Coronary artery (tissue), 2 donors: ENCODE results near the gene RPS6KA4.

Experiments
- DNase-seq: peaks from one replicate; pipeline ENCODE4 v3.0.0-alpha.2; 2017; ENCODE audit warnings: low spot score
- H3K27ac ChIP-seq, 2 donors: fragments of 200-600 bp; sonication (generic); one replicate each; pipeline ENCODE4 v1.5.1; 2016 to 2019
- H3K4me3 ChIP-seq: fragments of 200-600 bp; sonication (generic); 2 replicates; pipeline ENCODE4 v1.5.1; 2016; ENCODE audit warnings: mild to moderate bottlenecking, moderate library complexity
- TF ChIP-seq, protein P1 (sequence below): fragments of 200-600 bp; sonication (generic); IDR thresholded peaks from one replicate; pipeline ENCODE4 v1.5.1; 2019; ENCODE audit warnings: antibody characterized with exemption

The RPS6KA4 gene

DNA sequence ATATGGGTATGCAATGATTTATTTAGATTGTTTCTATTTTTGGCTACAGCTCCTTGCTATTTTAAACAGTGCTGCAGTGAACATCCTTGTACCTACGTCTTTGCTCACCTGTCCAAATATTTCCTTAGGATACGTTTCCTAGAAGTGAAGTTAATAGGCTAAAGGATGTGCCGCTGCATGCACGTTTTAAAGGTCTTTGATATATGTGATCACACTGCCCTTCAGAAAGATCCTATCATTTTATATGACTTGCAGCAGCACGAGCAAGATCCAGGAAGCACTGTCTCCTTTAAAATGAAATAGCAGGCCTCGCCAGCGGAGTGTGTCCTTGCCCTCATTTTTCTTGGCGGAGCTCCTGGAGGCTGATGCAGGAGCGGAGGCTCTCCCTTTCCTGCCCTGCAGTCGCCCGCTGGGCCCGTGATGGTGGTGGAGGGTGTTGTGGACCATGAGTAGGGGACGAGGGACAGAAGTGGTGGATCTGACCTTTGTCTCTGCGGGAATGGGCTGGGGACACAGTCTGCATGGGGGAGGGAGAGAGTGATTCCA is 19.4 kb downstream of the RPS6KA4 start:
- TF ChIP-seq, protein P1, sequence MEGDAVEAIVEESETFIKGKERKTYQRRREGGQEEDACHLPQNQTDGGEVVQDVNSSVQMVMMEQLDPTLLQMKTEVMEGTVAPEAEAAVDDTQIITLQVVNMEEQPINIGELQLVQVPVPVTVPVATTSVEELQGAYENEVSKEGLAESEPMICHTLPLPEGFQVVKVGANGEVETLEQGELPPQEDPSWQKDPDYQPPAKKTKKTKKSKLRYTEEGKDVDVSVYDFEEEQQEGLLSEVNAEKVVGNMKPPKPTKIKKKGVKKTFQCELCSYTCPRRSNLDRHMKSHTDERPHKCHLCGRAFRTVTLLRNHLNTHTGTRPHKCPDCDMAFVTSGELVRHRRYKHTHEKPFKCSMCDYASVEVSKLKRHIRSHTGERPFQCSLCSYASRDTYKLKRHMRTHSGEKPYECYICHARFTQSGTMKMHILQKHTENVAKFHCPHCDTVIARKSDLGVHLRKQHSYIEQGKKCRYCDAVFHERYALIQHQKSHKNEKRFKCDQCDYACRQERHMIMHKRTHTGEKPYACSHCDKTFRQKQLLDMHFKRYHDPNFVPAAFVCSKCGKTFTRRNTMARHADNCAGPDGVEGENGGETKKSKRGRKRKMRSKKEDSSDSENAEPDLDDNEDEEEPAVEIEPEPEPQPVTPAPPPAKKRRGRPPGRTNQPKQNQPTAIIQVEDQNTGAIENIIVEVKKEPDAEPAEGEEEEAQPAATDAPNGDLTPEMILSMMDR = no peak

DNA sequence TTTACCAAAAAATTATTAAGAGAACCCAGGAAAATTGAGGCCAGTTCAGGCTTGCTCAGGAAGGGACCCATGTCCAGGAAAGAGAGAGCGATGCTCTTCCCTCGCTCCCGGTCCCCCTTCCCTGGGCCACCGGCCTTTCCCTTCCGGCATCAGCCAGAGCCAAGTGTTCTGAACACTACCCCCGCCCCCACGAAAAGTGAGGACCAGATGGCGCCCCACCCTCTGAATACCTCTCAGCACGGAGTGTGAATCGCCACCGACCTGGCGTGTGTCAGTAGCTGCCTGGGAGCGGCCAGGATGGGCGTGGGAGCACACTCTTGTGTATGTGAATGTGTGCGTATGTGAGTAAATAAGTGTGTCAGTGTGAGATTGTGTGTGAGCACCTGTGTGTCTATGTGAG is 20.2 kb downstream of the RPS6KA4 start:
- no peak for DNase-seq
- H3K4me3 ChIP-seq = no peak overlapping the region
- no peak overlapping the region for H3K27ac ChIP-seq
- TF ChIP-seq, protein P1 = no peak

More for the DNA sequence above, 19.4 kb downstream of the RPS6KA4 start:
- Histone ChIP-seq H3K4me3 (no peak overlapping the region), H3K27ac (no peak overlapping the region)
- DNase-seq = no peak

- no peak for DNase-seq
- TF ChIP-seq, protein P1 = no peak
- Histone ChIP-seq H3K27ac (no peak overlapping the region), H3K4me3 (no peak overlapping the region)
These were observed 21.1 kb downstream of the RPS6KA4 start for GRCh38 chr11:64379817-64380709.

- no peak overlapping the region for H3K27ac ChIP-seq
These were observed 22.4 kb downstream of the RPS6KA4 start for GRCh38 chr11:64381350-64381749.

DNA sequence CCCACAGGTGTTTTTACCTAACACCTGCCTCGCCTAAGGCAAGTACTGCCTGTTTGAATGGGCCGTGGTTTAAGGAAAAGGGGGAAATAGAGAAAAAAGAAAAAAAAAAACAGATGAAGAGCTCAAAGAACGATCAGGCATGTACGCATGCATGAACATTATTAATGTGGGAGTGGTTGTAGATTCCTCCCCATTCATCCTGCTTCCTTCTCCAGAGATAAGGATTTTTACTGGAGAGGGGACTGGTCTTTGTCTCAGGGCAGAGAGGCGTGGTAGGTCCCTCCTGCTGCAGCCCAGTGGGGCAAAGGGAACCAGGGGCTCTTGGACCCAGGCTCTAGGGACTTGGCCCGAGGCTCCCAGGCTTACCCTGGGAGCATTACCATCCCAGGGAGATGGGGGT is 23.1 kb downstream of the RPS6KA4 start:
- H3K4me3 ChIP-seq = no peak overlapping the region
- TF ChIP-seq, protein P1 = no peak
- no peak for DNase-seq

More at GRCh38 chr11:64381350-64381749, 22.4 kb downstream of the RPS6KA4 start:
- TF ChIP-seq, protein P1 = no peak
- H3K4me3 ChIP-seq = no peak overlapping the region
- no peak for DNase-seq

GRCh38 chr11:64382586-64382985 is 23.6 kb downstream of the RPS6KA4 start:
- no peak for DNase-seq
- H3K27ac ChIP-seq = no peak overlapping the region
- no peak overlapping the region for H3K4me3 ChIP-seq
- TF ChIP-seq, protein P1 = no peak

More for the DNA sequence above, 23.1 kb downstream of the RPS6KA4 start:
- H3K27ac ChIP-seq = no peak overlapping the region
